ENCODE measurements around the gene USF1.
"Not testable (repeated sequence)": the region's sequence is repeated elsewhere in the genome, so short reads cannot be mapped to it uniquely, and the experiment has no call there.

Gene USF1

GRCh38 chr1:160996178-160996577, 49.6 kb downstream of the USF1 start:
- H3K4me3 ChIP-seq (ENCODE audit: low read length), result no peak overlapping the region
- peaks cover 54% of the 10 kb centered on the region for H3K36me3 ChIP-seq (ENCODE audit: insufficient read depth, low read depth, low read length)
- H3K4me1 ChIP-seq (ENCODE audit: insufficient read depth, low read length), result no peaks in the 10 kb centered on the region
- H3K9ac ChIP-seq (ENCODE audit: low read depth, low read length), result no peak overlapping the region
- H3K27ac ChIP-seq (ENCODE audit: low read length), result no peak overlapping the region
- no peaks in the 10 kb centered on the region for H3K9me3 ChIP-seq (ENCODE audit: insufficient read depth, low read depth, low read length)
- H3K27me3 ChIP-seq (ENCODE audit: insufficient read depth, low read length), result no peaks in the 10 kb centered on the region

- Histone ChIP-seq H3K9ac (ENCODE audit: low read depth, low read length) (no peak overlapping the region), H3K4me3 (ENCODE audit: low read length) (no peak overlapping the region), H3K4me1 (ENCODE audit: insufficient read depth, low read length) (peaks cover 3% of the 10 kb centered on the region; the same call in 1 of the 2 replicates), H3K27ac (ENCODE audit: low read length) (no peak overlapping the region), H3K9me3 (ENCODE audit: insufficient read depth, low read depth, low read length) (no peaks in the 10 kb centered on the region), H3K36me3 (ENCODE audit: insufficient read depth, low read depth, low read length) (peaks cover 29% of the 10 kb centered on the region), H3K27me3 (ENCODE audit: insufficient read depth, low read length) (no peaks in the 10 kb centered on the region)
Observed at GRCh38 chr1:160993544-160994193, 52.1 kb downstream of the USF1 start.

- peaks cover 13% of the 10 kb centered on the region for H3K36me3 ChIP-seq (ENCODE audit: insufficient read depth, low read depth, low read length)
- H3K9ac ChIP-seq (ENCODE audit: low read depth, low read length); H3K27me3 ChIP-seq (ENCODE audit: insufficient read depth, low read length); H3K4me3 ChIP-seq (ENCODE audit: low read length); H3K9me3 ChIP-seq (ENCODE audit: insufficient read depth, low read depth, low read length); H3K27ac ChIP-seq (ENCODE audit: low read length): not testable (repeated sequence)
- H3K4me1 ChIP-seq (ENCODE audit: insufficient read depth, low read length), result peaks cover 16% of the 10 kb centered on the region; the same call in 1 of the 2 replicates
Observed at GRCh38 chr1:160992036-160992435, 53.7 kb downstream of the USF1 start.
